NCI-H1105 treated with DMSO at 0.1 percent for 48 hours (cell line): ENCODE results near the gene NKD2.
A peak's percentile ranks its signal among the peaks of the same experiment; 100 is the strongest.

Experiments
- DNase-seq: peaks from one replicate; lab custom pipeline; 2025; lab: John Stamatoyannopoulos, UW

Gene NKD2

DNA sequence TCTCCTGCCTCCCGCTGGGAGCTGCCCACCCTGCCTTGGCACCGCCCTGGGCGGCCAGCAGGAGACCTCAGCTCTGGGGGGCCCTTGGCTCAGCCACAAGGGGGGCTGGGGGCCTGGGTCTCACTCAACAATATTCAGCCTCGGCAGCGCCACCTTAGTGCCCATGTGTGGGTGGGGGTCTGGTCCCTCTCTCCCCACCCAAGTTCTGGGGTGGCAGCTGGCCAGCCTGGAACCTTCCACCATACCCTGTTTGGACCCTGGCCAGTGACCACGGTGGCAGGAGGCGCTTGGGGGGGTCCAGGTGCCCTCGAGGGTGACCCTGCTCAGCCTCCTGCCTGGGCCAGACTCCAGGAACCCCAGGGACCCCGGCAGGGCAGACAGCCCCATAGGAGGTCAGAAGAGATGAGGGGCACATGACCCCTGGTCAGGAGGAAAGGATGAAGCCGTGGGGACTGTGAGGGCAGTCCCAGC, 22.2 kb downstream of the NKD2 start:
- no peak for DNase-seq

DNA sequence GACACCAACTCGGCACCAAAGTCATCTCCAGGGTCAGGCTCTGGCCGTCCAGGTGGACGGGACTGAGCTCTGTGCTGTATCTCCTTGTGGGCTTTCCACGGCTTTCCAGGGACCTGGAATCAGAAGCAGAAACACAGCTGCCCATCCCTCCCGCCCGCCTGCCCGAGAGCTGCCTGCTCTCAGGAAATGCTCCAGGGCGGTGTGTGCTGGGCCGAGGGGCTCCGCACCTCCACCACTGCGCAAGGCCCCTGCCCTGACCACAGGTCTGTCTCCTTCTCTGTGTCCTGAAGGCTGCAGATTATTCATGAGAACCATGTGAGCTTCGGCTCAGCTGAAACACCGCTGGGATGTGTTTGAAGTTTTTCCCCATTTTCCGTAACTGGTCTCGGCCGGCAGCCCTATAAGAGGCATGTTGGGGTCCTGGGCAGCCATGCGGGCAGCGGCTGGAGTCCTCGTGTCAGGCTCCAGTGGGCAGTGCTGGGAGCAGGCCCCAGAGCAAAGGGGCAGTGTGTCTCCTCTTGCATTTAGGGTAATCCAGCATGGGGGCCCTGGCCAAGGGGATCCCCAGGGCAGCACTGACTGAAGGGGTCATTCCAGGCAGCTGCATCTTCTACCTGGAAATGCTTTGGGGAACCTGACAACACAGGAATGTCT, 22.8 kb downstream of the NKD2 start:
- no peak for DNase-seq

DNA sequence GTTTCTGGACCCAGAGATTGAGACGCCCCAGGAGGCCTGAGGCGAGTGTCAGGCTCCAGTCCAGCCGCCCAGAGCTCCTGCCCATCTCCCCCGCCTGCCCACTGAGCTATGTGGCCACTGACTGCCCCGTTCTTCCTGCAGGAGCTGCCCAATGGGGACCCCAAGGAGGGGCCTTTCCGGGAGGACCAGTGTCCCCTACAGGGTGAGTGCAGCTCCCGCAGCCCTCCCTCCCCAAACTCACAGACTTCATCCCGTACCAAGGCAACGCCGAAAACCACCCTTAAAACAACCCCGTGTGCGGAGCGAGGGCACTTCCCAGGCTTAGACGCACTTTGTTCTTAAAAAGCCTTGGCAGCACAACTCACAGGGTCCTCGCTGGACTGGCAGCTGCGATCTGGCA, 23.4 kb downstream of the NKD2 start:
- DNase-seq, result no peak

DNA sequence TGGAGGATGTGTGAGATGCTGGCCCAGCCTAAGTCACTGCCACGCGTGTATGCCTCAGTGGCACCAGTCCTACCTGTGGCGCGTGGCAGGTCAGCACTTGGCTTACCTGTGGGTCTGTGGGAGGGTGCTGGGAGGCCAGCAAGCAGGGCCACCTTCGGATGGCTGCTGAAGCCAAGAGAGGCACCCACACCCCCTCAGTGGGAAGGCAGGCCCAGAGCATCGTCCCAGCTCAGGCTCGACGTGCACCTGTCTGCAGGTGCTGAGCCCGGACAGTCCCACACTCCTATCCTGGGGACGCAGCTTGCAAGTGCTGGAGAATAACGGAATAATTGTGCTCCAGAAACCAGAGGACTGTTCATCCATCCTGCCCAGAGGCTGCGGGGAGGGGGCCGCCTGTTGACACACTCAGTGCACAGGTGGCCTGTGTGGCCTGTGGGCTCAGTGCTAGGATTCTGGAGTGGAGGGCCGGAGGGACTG, 24.0 kb downstream of the NKD2 start:
- DNase-seq, result no peak

GRCh38 chr5:1033178-1033577, 24.6 kb downstream of the NKD2 start:
- no peak for DNase-seq

GRCh38 chr5:1033606-1034420, 25.2 kb downstream of the NKD2 start:
- DNase-seq, result no peak

DNA sequence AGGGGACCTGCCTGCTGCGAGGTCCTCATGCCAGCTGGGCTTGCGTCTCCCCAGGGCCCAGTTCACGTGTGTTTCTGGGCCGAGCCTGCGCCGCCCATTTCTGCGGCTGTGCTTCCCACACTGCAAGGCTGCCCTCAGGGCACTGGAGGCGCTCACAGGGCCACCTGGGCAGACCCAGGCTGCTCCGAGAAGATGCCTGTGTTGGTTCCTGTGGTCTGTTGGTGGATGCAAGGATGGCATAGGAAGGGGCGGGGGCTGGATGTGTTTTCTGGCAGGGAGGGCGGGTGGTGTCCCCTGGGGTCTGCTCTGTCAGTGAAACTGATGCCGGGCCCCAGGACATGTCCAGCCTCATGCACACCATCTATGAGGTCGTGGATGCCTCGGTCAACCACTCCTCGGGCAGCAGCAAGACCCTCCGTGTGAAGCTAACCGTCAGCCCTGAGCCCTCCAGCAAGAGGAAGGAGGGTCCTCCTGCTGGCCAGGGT, 25.9 kb downstream of the NKD2 start:
- DNase-seq, result no peak

DNA sequence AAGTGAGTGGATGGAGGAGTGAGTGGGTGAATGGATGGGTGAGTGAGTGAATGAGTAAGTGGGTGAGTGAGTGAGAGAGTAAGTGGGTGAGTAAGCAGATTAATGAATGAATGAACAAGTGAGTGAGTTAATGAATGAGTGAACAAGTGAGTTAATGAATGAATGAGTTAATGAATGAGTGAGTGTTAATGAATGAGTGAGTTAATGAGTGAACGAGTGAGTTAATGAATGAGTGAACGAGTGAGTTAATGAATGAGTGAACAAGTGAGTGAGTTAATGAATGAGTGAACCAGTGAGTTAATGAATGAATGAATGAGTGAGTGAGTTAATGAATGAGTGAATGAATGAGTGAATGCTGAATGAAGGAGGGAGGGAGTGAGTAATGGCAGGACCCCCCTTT, 26.4 kb downstream of the NKD2 start:
- DNase-seq, result no peak

GRCh38 chr5:1035421-1036405, 27.1 kb downstream of the NKD2 start:
- no peak for DNase-seq

- DNase-seq, result no peak
These were observed 28.0 kb downstream of the NKD2 start for GRCh38 chr5:1036504-1037122.

- peak; percentile 2 for DNase-seq
These were observed 28.6 kb downstream of the NKD2 start for GRCh38 chr5:1037123-1037670.

DNA sequence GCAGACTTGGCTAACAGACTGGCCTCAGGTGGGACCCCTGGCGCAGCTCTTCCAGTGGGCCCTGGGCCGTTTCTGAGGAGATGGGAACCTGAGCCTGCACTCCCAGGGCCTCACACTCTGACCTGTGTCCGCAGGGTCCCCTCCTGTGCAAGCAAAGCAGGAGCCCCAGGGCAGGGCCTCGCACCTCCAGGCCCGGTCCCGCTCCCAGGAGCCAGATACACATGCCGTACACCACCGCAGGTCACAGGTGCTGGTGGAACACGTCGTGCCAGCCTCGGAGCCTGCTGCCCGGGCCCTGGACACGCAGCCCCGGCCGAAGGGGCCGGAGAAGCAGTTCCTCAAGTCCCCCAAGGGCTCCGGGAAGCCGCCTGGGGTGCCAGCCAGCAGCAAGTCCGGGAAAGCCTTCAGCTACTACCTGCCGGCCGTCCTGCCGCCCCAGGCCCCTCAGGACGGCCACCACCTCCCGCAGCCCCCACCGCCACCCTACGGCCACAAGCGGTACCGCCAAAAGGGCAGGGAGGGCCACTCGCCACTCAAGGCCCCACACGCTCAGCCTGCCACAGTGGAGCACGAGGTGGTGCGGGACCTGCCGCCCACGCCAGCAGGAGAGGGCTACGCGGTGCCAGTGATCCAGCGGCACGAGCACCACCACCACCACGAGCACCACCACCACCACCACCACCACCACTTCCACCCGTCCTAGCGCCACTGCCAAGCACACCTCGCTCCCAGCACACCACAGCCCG, 29.2 kb downstream of the NKD2 start:
- no peak for DNase-seq

DNA sequence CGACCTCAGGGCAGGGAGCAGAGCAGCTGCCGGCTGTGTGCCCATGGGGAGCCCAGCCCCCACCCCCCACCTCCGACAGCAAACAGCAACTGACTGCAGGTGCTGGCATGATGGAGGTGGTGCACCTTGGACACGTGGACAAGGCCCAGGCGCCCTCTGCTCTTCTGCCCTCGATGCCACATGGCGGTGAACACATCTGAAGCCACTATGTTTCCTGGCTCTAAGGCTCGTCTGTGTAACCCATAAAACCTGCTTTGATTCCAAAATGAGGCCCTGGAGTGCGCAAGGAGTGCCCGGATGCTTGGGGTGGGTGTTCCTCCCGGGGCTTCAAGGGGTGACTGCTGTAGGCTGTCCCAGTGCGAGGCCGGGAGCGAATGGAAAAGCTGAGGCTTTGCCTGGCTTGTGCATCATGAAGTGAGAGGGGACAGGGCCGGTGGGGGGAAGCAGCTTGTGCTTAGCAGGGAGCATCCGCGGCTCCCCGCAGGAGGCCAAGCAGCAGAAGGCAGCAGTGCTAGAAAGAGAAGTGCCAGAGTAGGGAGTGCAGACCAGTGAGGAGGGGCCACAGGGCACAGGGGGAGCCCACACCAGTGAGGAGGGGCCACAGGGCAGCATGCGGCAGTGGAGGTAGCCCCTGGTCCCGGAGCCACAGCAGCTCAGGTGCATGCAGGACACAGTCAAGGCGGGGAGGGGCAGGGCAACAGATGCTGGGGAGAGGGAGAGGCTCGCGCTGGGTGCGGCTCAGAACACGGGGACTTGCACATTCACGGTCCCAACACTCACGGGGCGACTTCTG, 30.0 kb downstream of the NKD2 start:
- DNase-seq, result no peak

GRCh38 chr5:1039210-1039548, 30.6 kb downstream of the NKD2 start:
- no peak for DNase-seq

- DNase-seq, result no peak
These were observed 31.2 kb downstream of the NKD2 start for GRCh38 chr5:1039706-1040260.

DNA sequence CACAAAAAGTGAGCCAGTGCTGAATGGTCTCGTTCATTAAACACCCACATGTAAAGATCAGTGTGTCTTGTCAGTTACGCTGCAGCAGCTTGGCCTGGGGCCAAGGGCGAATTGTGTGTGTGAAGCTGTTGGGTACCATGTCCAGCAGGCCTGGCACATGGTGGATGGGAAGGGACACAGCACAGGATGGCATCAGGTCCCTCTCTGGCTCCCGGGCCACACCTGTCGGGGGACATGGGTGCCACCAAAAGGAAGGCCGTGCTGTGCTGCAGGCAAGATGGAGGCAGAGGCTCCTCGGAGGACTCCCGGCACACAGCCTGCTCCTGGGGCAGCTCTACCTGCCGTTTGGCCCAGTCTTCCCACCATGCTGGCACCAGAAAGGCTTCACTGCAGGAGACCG, 32.0 kb downstream of the NKD2 start:
- DNase-seq, result no peak

DNA sequence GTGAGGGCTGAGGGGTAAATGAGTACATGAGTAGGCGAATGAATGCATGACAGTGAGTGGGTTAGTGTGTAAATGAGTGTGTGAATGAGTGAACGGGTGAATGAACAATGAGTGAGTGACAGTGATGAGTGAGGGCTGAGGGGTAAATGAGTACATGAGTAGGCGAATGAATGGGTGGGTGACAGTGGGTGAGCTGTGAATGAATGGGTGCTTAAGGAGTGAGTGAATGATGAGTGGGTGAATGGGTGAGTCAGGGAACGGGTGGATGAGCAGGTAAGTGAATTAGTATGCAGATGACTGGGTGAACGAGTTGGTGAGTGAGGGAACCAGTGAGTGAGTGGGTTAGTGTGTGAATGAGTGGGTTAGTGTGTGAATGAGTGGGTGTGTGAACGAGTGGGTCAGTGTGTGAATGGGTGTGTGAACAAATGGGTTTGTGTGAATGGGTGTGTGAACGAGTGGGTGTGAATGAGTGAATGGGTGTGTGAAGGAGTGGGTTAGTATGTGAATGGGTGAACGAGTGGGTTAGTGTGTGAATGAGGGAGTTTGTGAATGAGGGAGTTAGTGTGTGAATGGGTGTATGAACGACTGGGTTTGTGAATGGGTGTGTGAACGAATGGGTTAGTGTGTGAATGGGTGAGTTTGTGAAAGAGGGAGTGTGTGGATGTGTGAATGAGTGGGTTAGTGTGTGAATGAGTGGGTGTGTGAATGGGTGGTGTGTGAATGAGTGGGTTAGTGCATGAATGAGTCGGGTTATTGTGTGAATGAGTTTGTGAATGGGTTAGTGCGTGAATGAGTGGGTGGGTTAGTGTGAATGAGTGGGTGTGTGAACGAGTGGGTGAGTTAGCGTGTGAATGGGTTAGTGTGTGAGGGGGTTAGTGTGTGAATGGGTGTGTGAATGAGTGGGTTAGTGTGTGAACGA, 32.9 kb downstream of the NKD2 start:
- DNase-seq, result no peak

DNA sequence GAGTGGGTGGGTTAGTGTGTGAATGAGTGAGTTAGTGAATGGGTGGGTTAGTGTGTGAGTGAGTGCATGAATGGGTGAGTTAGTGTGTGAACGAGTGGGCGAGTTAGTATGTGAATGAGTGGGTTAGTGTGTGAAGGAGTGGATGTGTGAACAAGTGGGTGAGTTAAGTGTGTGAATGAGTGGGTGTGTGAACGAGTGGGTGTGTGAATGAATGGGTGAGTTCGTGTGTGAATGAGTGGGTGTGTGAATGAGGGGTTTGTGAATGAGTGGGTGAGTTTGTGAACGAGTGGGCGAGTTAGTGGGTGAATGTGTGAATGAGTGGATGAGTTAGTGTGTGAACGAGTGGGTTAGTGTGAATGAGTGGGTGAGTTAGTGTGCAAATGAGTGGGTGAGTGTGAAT, 34.0 kb downstream of the NKD2 start:
- DNase-seq, result no peak
